Stomach (tissue), 9 donors: ENCODE results near the gene BHLHE23. TPM values are rescaled to one million over a fixed set of nuclear protein-coding genes. Genes with fewer than 3 reads are reported as not detected.

Experiments
- DNase-seq, 2 donors: peaks; one replicate each; pipeline versions ENCODE4 v3.0.0 to v3.0.0-alpha.2; 2013 to 2019
- H3K27ac ChIP-seq, 5 donors: fragments of 200-600 bp in 4 of 5; sonication (generic) in 4 of 5; one replicate each; pipeline ENCODE4 v1.5.1; 2013 to 2019; ENCODE audit warnings: mild to moderate bottlenecking in 1 of 5, moderate library complexity in 1 of 5
- H3K27me3 ChIP-seq, 3 donors: fragments of 200-600 bp; sonication (generic); one replicate each; pipeline ENCODE4 v1.5.1; 2017 to 2019; ENCODE audit warnings: mixed run types in 1 of 3
- H3K36me3 ChIP-seq, 4 donors: fragments of 200-600 bp; sonication (generic); 1 replicate in 3 of 4; 2 replicates in 1 of 4; pipeline ENCODE4 v1.5.1; 2016 to 2019
- H3K4me1 ChIP-seq, 4 donors: fragments of 200-600 bp; sonication (generic); one replicate each; pipeline ENCODE4 v1.5.1; 2016 to 2019
- H3K4me3 ChIP-seq, 4 donors: fragments of 200-600 bp; sonication (generic) in 3 of 4; one replicate each; pipeline ENCODE4 v1.5.1; 2016 to 2019; ENCODE audit warnings: mild to moderate bottlenecking in 1 of 4
- H3K9me3 ChIP-seq, 4 donors: fragments of 200-600 bp; sonication (generic); one replicate each; pipeline ENCODE4 v1.5.1; 2016 to 2019
- CTCF ChIP-seq, 7 experiments: fragments of 450-650 bp in 4 of 7; fragments of 200-600 bp in 3 of 7; sonication (generic) in 3 of 7; IDR thresholded peaks; one replicate each; pipeline ENCODE4 v1.5.1; 2016 to 2019; ENCODE audit warnings: antibody characterized with exemption in 7 of 7, control low read depth in 2 of 7, mild to moderate bottlenecking in 1 of 7
- EP300 ChIP-seq: sonication (generic); formaldehyde crosslinking; IDR thresholded peaks from one replicate; pipeline ENCODE4 v1.6.1; 2017; ENCODE audit warnings: antibody characterized with exemption
- POLR2A ChIP-seq, 4 donors: fragments of 450-650 bp; IDR thresholded peaks; one replicate each; pipeline ENCODE4 v1.6.1; 2016; ENCODE audit warnings: antibody characterized with exemption in 4 of 4, control low read depth in 2 of 4, mild to moderate bottlenecking in 1 of 4, moderate library complexity in 1 of 4
- POLR2AphosphoS5 ChIP-seq, 3 donors: sonication (generic); formaldehyde crosslinking; IDR thresholded peaks; one replicate each; pipeline ENCODE4 v1.6.1; 2016; ENCODE audit warnings: antibody characterized with exemption in 3 of 3
- WGBS, 5 donors: extraction: QIAGEN DNeasy Blood & Tissue Kit in 3 of 5; methylation state at CpG; one replicate each; pipeline versions ENCODE4 v1.1.5 to v1.1.7; 2013 to 2018; 5-methylcytosine and 5-hydroxymethylcytosine counted together
- intact Hi-C: fragments of 100-400 bp; cut with DNase I; formaldehyde crosslinking; loops from one replicate; pipeline ENCODE4 v1.15.1; 2023; ENCODE audit warnings: low total_unique reads
- polyA plus RNA-seq, 3 donors: library from polyadenylated mRNA; stranded (reverse); fragments of 200-250 nt; gene quantifications; one replicate each; pipeline ENCODE4 v1.2.3, GENCODE V29; 2013
- total RNA-seq, 5 donors: library from RNA; depleted of rRNA; stranded (reverse); fragments of >200 nt; gene quantifications; one replicate each; pipeline versions ENCODE4 v1.1.0 to v1.2.3, GENCODE V29; 2014 to 2016
- donor health status: healthy with polysubstance abuse.
- donor health status: Bipolar disorder and iron deficiency.
- donor health status: healthy.

BHLHE23 gene
- total and polyA plus RNA-seq, 8 donors, result 0.55 TPM; not detected in 7

DNA sequence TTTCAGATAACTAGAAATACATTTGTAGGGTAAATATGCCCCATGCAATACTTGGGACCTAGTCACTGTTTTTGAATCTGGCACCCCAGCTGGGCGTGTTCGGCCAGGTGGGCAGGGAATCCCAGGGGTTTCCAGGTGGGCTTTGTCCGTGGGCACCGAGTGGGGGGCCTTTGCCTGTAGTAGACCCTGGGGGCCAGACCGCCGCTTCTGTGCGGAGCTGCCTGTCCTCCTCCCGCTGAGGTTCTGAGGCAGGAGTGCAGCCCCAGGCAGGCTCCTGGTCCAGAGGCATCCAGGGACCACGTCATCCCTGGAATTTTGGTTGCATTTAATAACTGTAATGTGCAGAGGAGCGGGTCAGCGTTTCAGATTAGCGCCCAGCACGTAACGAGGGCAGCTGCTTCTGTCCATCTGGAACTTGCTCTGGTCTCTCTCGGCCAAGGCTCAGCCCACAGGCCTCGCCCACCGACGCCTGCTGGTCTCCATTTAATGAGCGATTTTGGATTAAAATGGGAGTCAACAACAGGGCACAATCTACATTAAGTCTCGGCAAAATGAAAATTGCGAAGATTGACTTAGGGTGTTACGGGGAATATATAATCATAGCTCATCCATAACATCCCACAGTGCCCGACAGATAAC is 12.8 kb downstream of the BHLHE23 start:
- WGBS, 5 donors, result 85 to 90% (median 86%) methylated on average over 23 of the region's 23 CpGs
- no peak overlapping the region for H3K4me3 ChIP-seq
- no peaks in the 10 kb centered on the region for H3K4me1 ChIP-seq
- DNase-seq, result no peak
- no peak overlapping the region for H3K27ac ChIP-seq
- intact Hi-C loops, result no loop called here
- no peaks in the 10 kb centered on the region for H3K36me3 ChIP-seq
- no peaks in the 10 kb centered on the region for H3K9me3 ChIP-seq
- peaks cover 0 to 94% (median 51%) of the 10 kb centered on the region in 3 donors for H3K27me3 ChIP-seq
- TF ChIP-seq CTCF (IDR thresholded peaks at IDR 0.05) (no peak), EP300 (no peak), POLR2A (IDR thresholded peaks at IDR 0.05) (no peak), POLR2AphosphoS5 (IDR thresholded peaks at IDR 0.05) (no peak)

DNA sequence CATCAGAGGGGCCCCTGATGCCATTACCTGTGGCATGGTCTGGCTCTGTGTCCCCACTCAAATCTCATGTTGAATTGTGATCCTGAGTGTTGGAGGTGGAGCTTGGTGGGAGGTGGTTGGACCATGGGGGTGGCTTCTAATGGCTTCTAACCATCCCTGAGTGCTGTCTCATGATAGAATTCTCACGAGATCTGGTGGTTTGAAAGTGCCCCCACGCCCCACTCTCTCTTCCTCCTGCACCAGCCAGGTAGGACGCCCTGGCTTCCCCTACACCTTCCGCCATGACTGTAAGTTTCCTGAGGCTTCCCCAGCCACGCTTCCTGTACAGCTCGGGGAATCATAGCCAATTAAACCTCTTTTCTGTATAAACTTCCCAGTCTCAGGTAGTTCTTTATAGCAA is 14.9 kb downstream of the BHLHE23 start:
- Histone ChIP-seq H3K36me3 (no peaks in the 10 kb centered on the region), H3K27ac (no peak overlapping the region), H3K4me3 (no peak overlapping the region), H3K9me3 (no peaks in the 10 kb centered on the region), H3K4me1 (no peaks in the 10 kb centered on the region), H3K27me3 (peaks cover 0 to 86% (median 37%) of the 10 kb centered on the region in 3 donors)
- intact Hi-C loops, result no loop called here
- TF ChIP-seq EP300 (no peak), POLR2AphosphoS5 (IDR thresholded peaks at IDR 0.05) (no peak), POLR2A (IDR thresholded peaks at IDR 0.05) (no peak), CTCF (IDR thresholded peaks at IDR 0.05) (no peak)
- no peak for DNase-seq
- 64 to 84% (median 71%) methylated on average over 6 of the region's 6 CpGs for WGBS, 5 donors

GRCh38 chr20:62991196-62991807 is 15.5 kb downstream of the BHLHE23 start:
- Histone ChIP-seq H3K4me1 (no peaks in the 10 kb centered on the region), H3K36me3 (no peaks in the 10 kb centered on the region), H3K4me3 (no peak overlapping the region), H3K9me3 (no peaks in the 10 kb centered on the region), H3K27me3 (peaks cover 0 to 86% (median 33%) of the 10 kb centered on the region in 3 donors), H3K27ac (no peak overlapping the region)
- intact Hi-C loops, result no loop called here
- no peak for TF ChIP-seq EP300
- TF ChIP-seq CTCF (IDR thresholded peaks at IDR 0.05), result no peak
- no peak for TF ChIP-seq POLR2A (IDR thresholded peaks at IDR 0.05)
- no peak for TF ChIP-seq POLR2AphosphoS5 (IDR thresholded peaks at IDR 0.05)
- no peak for DNase-seq
- 63 to 70% (median 68%) methylated on average over 13 of the region's 13 CpGs for WGBS, 5 donors

GRCh38 chr20:62990306-62990825 is 16.4 kb downstream of the BHLHE23 start:
- Histone ChIP-seq H3K27ac (no peak overlapping the region), H3K9me3 (no peaks in the 10 kb centered on the region), H3K27me3 (peaks cover 0 to 86% (median 24%) of the 10 kb centered on the region in 3 donors), H3K4me3 (no peak overlapping the region), H3K4me1 (no peaks in the 10 kb centered on the region), H3K36me3 (no peaks in the 10 kb centered on the region)
- no peak for TF ChIP-seq POLR2A (IDR thresholded peaks at IDR 0.05)
- no peak for TF ChIP-seq CTCF (IDR thresholded peaks at IDR 0.05)
- no peak for TF ChIP-seq POLR2AphosphoS5 (IDR thresholded peaks at IDR 0.05)
- no peak for TF ChIP-seq EP300
- intact Hi-C loops, result no loop called here
- WGBS, 5 donors, result 68 to 75% (median 69%) methylated on average over 18 to 22 of the region's 22 CpGs
- no peak for DNase-seq
